Panc1 (cell line): Measurements from ENCODE around the gene POLRMT.

Experiments
- CTCF ChIP-seq: fragments of 450-650 bp; IDR thresholded peaks from 2 replicates; pipeline ENCODE4 v1.5.1; 2017; ENCODE audit warnings: mild to moderate bottlenecking
- POLR2AphosphoS5 ChIP-seq: IDR thresholded peaks from 2 replicates; pipeline ENCODE4 v1.6.1; 2012; ENCODE audit warnings: mild to moderate bottlenecking, low read depth, low read length, moderate library complexity
- SIN3A ChIP-seq: IDR thresholded peaks from 2 replicates; pipeline ENCODE4 v1.6.1; 2012; ENCODE audit warnings: low read depth, mild to moderate bottlenecking, low read length, moderate library complexity, borderline replicate concordance; ENCODE audit not compliant: insufficient read depth

GRCh38 chr19:623175-623916, 10.0 kb downstream of the POLRMT start:
- TF ChIP-seq POLR2AphosphoS5 (no peak), CTCF (no peak), SIN3A (no peak)
